B cell (primary cell): ENCODE results near the gene ZC3H15. TPM values are rescaled to one million over a fixed set of nuclear protein-coding genes. Genes with fewer than 3 reads are reported as not detected.

Experiments
- ATAC-seq: fragments of 200-7000 bp; cut with Tn5 transposase; one replicate; pipeline ENCODE4 v1.10.0; 2021; ENCODE audit warnings: low read depth, mild to moderate bottlenecking, moderate number of reproducible peaks, moderate library complexity
- CTCF ChIA-PET: fragments of 350-600 bp; sonication (Branson Sonifier 250); formaldehyde crosslinking; loops from one replicate; lab custom pipeline; 2021; ENCODE audit warnings: antibody characterized with exemption, inconsistent platforms; lab: Charles Lee
- POLR2A ChIA-PET: fragments of 350-600 bp; sonication (Branson Sonifier 250); formaldehyde crosslinking; loops from one replicate; lab custom pipeline; 2021; ENCODE audit warnings: antibody characterized with exemption; lab: Charles Lee
- DNase-seq: peaks from one replicate; pipeline ENCODE4 v3.0.0; 2013
- H2AFZ ChIP-seq: 2 replicates; pipeline ENCODE4 v1.6.1; 2012; ENCODE audit warnings: mild to moderate bottlenecking, low read depth, low read length; ENCODE audit not compliant: insufficient read depth, poor library complexity, severe bottlenecking
- H3K27ac ChIP-seq, 2 donors: 1 replicate in 1 of 2; 2 replicates in 1 of 2; pipeline ENCODE4 v1.5.1; 2012 to 2013; ENCODE audit warnings: low read length in 2 of 2, mild to moderate bottlenecking in 2 of 2, moderate library complexity in 1 of 2
- H3K27me3 ChIP-seq, 4 experiments: fragments of 200-600 bp in 1 of 4; sonication (generic) in 1 of 4; replicated peaks in 1 of 4; 1 replicate in 2 of 4; 2 replicates in 2 of 4; pipeline versions ENCODE4 v1.6.1 to v1.7.0; 2013 to 2016; ENCODE audit warnings: low read length in 3 of 4, mild to moderate bottlenecking in 2 of 4, mixed read lengths in 1 of 4, moderate library complexity in 1 of 4; ENCODE audit not compliant: insufficient read depth in 4 of 4, control insufficient read depth in 3 of 4; ENCODE audit errors: control extremely low read depth in 1 of 4
- H3K36me3 ChIP-seq, 2 experiments: replicated peaks in 1 of 2; 1 replicate in 1 of 2; 2 replicates in 1 of 2; pipeline versions ENCODE4 v1.6.1 to v1.7.1; 2013; ENCODE audit warnings: low read length in 1 of 2; ENCODE audit not compliant: insufficient read depth in 2 of 2, control insufficient read depth in 1 of 2; ENCODE audit errors: control extremely low read depth in 1 of 2, extremely low read depth in 1 of 2
- H3K4me1 ChIP-seq, 2 donors: fragments of 200-600 bp in 1 of 2; sonication (generic) in 1 of 2; 1 replicate in 1 of 2; 2 replicates in 1 of 2; pipeline versions ENCODE4 v1.5.1 to v1.6.1; 2013 to 2017; ENCODE audit warnings: low read length in 2 of 2; ENCODE audit not compliant: control insufficient read depth in 2 of 2, insufficient read depth in 2 of 2
- H3K4me2 ChIP-seq: replicated peaks from 2 replicates; pipeline ENCODE3; 2012; ENCODE audit warnings: mild to moderate bottlenecking, low read depth, low read length; ENCODE audit not compliant: poor library complexity, severe bottlenecking
- H3K4me3 ChIP-seq, 5 experiments: fragments of 200-600 bp in 1 of 5; sonication (generic) in 1 of 5; 1 replicate in 3 of 5; 2 replicates in 2 of 5; pipeline versions ENCODE4 v1.5.1 to v1.7.0; 2011 to 2016; ENCODE audit warnings: low read length in 4 of 5, mild to moderate bottlenecking in 4 of 5, low read depth in 2 of 5, control low read depth in 1 of 5, moderate library complexity in 1 of 5; ENCODE audit not compliant: insufficient read depth in 1 of 5; ENCODE audit errors: control extremely low read depth in 1 of 5, extremely low read depth in 1 of 5
- H3K79me2 ChIP-seq: fragments of 200-600 bp; sonication (generic); one replicate; pipeline ENCODE4 v1.6.0; 2016; ENCODE audit warnings: low read length; ENCODE audit not compliant: control insufficient read depth, insufficient read depth
- H3K9ac ChIP-seq: fragments of 200-600 bp; sonication (generic); 2 replicates; pipeline ENCODE4 v1.6.1; 2017; ENCODE audit warnings: mild to moderate bottlenecking, low read length, moderate library complexity
- H3K9me3 ChIP-seq, 3 donors: one replicate each; pipeline versions ENCODE4 v1.6.1 to v1.7.1; 2013; ENCODE audit warnings: low read length in 2 of 3; ENCODE audit not compliant: control insufficient read depth in 2 of 3, insufficient read depth in 1 of 3; ENCODE audit errors: control extremely low read depth in 1 of 3
- H4K20me1 ChIP-seq: 2 replicates; pipeline ENCODE4 v1.6.0; 2012; ENCODE audit warnings: mild to moderate bottlenecking, low read length; ENCODE audit not compliant: insufficient read depth, control insufficient read depth, poor library complexity, severe bottlenecking
- H3K27ac Mint-ChIP-seq: one replicate; pipeline ENCODE4 v1.8.0; 2021; ENCODE audit warnings: mixed read lengths
- H3K27me3 Mint-ChIP-seq: one replicate; pipeline ENCODE4 v1.8.0; 2021; ENCODE audit warnings: mixed read lengths
- H3K4me1 Mint-ChIP-seq: one replicate; pipeline ENCODE4 v1.8.0; 2021; ENCODE audit warnings: mixed read lengths
- H3K4me3 Mint-ChIP-seq: one replicate; pipeline ENCODE4 v1.8.0; 2021; ENCODE audit warnings: mixed read lengths
- H3K9me3 Mint-ChIP-seq: one replicate; pipeline ENCODE4 v1.8.0; 2022; ENCODE audit warnings: mixed read lengths; ENCODE audit not compliant: insufficient read depth
- EZH2 ChIP-seq: IDR thresholded peaks from 2 replicates; pipeline ENCODE4 v1.6.1; 2012; ENCODE audit warnings: borderline replicate concordance, low read depth, mild to moderate bottlenecking, moderate library complexity, low read length; ENCODE audit not compliant: insufficient read depth, poor library complexity, severe bottlenecking
- WGBS: methylation state at CpG from one replicate; pipeline ENCODE4 v1.1.5; 2013; ENCODE audit warnings: missing lambda C conversion rate; ENCODE audit not compliant: insufficient coverage; 5-methylcytosine and 5-hydroxymethylcytosine counted together
- intact Hi-C: fragments of 100-400 bp; cut with micrococcal nuclease; formaldehyde crosslinking; loops from one replicate; pipeline ENCODE4 v1.10.0; 2022
- polyA plus RNA-seq: library from polyadenylated mRNA; depleted of rRNA; stranded (reverse); fragments of >200 nt; gene quantifications from 2 replicates; pipeline ENCODE4 v1.2.3, GENCODE V29; 2012
- total RNA-seq, 2 donors: library from RNA; stranded (reverse); fragments of 120-200 nt in 1 of 2; gene quantifications; 1 replicate in 1 of 2; 2 replicates in 1 of 2; pipeline versions ENCODE4 v1.2.3 to v1.2.4, GENCODE V29; 2013 to 2022
- TF ChIP-seq, protein P1 (sequence below): fragments of 200-600 bp; IDR thresholded peaks from one replicate; pipeline ENCODE4 v1.8.0; 2022; ENCODE audit warnings: antibody characterized with exemption, mild to moderate bottlenecking

The ZC3H15 gene
- total and polyA plus RNA-seq, 2 donors (not counting 1 experiment from before 2014, with no cell fraction given): 29.6 to 61.4 TPM

DNA sequence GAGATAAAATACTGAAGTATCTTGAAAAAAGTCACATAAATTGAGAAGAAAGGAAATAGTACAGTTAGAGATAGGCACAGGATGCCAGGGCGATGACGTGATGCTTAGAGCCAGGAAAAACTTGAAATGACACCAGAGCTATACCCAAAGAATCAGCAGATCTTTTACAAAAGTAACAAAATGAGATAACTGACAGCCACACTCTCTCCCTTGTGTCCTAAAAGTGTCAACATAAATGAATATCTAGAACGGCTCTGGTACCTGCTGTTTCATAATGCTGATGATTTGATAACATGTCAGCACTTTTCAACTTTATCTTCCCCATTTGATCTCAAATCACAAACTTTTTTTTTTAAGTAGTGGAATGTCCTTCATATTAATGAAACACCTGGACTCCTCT lies 45.6 kb upstream of the ZC3H15 start:
- H3K79me2 ChIP-seq: no peaks in the 10 kb centered on the region
- H3K9ac ChIP-seq: no peak overlapping the region
- Mint-ChIP-seq H3K27me3 (no peaks in the 10 kb centered on the region), H3K4me3 (no peak overlapping the region), H3K9me3 (peaks cover 14% of the 10 kb centered on the region), H3K4me1 (peaks cover 2% of the 10 kb centered on the region), H3K27ac (no peak overlapping the region)
- no CpG with 5 or more reads among the region's 3 CpGs for WGBS
- no peak overlapping the region for H3K4me3 ChIP-seq
- ATAC-seq: no peak
- no peaks in the 10 kb centered on the region for H4K20me1 ChIP-seq
- no peak overlapping the region for H3K27ac ChIP-seq
- intact Hi-C loops: no loop called here
- H3K4me1 ChIP-seq: no peaks in the 10 kb centered on the region
- DNase-seq: no peak
- ChIA-PET CTCF (no interaction called here), POLR2A (no interaction called here)
- H2AFZ ChIP-seq: no peak overlapping the region
- no peak for TF ChIP-seq EZH2
- TF ChIP-seq, protein P1, sequence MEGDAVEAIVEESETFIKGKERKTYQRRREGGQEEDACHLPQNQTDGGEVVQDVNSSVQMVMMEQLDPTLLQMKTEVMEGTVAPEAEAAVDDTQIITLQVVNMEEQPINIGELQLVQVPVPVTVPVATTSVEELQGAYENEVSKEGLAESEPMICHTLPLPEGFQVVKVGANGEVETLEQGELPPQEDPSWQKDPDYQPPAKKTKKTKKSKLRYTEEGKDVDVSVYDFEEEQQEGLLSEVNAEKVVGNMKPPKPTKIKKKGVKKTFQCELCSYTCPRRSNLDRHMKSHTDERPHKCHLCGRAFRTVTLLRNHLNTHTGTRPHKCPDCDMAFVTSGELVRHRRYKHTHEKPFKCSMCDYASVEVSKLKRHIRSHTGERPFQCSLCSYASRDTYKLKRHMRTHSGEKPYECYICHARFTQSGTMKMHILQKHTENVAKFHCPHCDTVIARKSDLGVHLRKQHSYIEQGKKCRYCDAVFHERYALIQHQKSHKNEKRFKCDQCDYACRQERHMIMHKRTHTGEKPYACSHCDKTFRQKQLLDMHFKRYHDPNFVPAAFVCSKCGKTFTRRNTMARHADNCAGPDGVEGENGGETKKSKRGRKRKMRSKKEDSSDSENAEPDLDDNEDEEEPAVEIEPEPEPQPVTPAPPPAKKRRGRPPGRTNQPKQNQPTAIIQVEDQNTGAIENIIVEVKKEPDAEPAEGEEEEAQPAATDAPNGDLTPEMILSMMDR: no peak
- H3K27me3 ChIP-seq: no peaks in the 10 kb centered on the region
- H3K36me3 ChIP-seq: peaks cover 0 to 9% of the 10 kb centered on the region in 2 experiments
- peaks cover 0 to 22% (median 6%) of the 10 kb centered on the region in 3 donors for H3K9me3 ChIP-seq
- H3K4me2 ChIP-seq: no peak overlapping the region

DNA sequence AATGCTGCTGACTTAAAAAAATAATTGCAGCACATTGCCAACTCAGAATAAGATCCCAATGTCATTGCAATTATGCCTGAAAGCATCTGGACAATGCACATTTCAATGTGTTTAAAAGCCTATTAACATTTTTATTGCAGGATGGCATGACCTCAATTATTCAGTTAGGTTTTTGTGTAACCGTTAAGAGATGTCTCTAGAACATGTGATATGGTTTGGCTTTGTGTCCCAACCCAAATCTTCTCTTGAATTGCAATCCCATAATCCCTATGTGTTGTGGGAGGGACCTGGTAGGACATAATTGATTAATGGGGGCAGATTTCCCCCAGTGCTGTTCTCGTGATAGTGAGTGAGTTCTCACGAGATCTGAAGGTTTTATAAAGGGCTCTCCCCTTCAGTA lies 43.2 kb upstream of the ZC3H15 start:
- Histone ChIP-seq H3K36me3 (no peaks in the 10 kb centered on the region), H3K27me3 (no peaks in the 10 kb centered on the region), H4K20me1 (no peaks in the 10 kb centered on the region), H3K4me3 (no peak overlapping the region), H2AFZ (no peak overlapping the region), H3K9me3 (peaks cover 0 to 2% (median under 1%) of the 10 kb centered on the region in 3 donors), H3K79me2 (no peaks in the 10 kb centered on the region), H3K9ac (no peak overlapping the region), H3K4me1 (no peaks in the 10 kb centered on the region), H3K27ac (no peak overlapping the region), H3K4me2 (no peak overlapping the region)
- TF ChIP-seq EZH2: no peak
- TF ChIP-seq, protein P1: no peak
- H3K4me3 Mint-ChIP-seq: no peak overlapping the region
- intact Hi-C loops: no loop called here
- H3K27ac Mint-ChIP-seq: no peak overlapping the region
- no peak for DNase-seq
- no CpG with 5 or more reads among the region's 3 CpGs for WGBS
- POLR2A ChIA-PET: no interaction called here
- no peaks in the 10 kb centered on the region for H3K27me3 Mint-ChIP-seq
- H3K4me1 Mint-ChIP-seq: peaks cover 2% of the 10 kb centered on the region
- peaks cover 11% of the 10 kb centered on the region for H3K9me3 Mint-ChIP-seq
- no peak for ATAC-seq
- CTCF ChIA-PET: no interaction called here
